ENCODE measurements around the gene ITPKB. TPM values are rescaled to one million over a fixed set of nuclear protein-coding genes. Genes with fewer than 3 reads are reported as not detected.

The ITPKB gene
- polyA plus RNA-seq, 1 experiment = 2.8 TPM

- DNase-seq (ENCODE audit: low read depth, low spot score) = no peak
- H3K27ac ChIP-seq (ENCODE audit: low read depth, low read length) = no peak overlapping the region
- TF ChIP-seq CTCF (IDR thresholded peaks at IDR 0.05; ENCODE audit: low read depth, low read length) = no peak
- ChIA-PET CTCF (no interaction called here), POLR2A (no interaction called here)
- H3K9me3 ChIP-seq (ENCODE audit: control insufficient read depth, insufficient read depth, low read length) = no peaks in the 10 kb centered on the region
- no peaks in the 10 kb centered on the region for H3K27me3 ChIP-seq (ENCODE audit: control insufficient read depth, insufficient read depth, low read length)
- no peak overlapping the region for H3K4me3 ChIP-seq (ENCODE audit: low read depth, low read length)
Measured at GRCh38 chr1:226719596-226720387, 19.3 kb downstream of the ITPKB start.

- TF ChIP-seq CTCF (IDR thresholded peaks at IDR 0.05; ENCODE audit: low read depth, low read length) = no peak
Measured at GRCh38 chr1:226717256-226717909, 21.7 kb downstream of the ITPKB start.

GRCh38 chr1:226716577-226716976, 22.5 kb downstream of the ITPKB start:
- TF ChIP-seq CTCF (IDR thresholded peaks at IDR 0.05; ENCODE audit: low read depth, low read length) = no peak
- ChIA-PET CTCF (no interaction called here), POLR2A (no interaction called here)
- DNase-seq (ENCODE audit: low read depth, low spot score) = no peak
- no peak overlapping the region for H3K27ac ChIP-seq (ENCODE audit: low read depth, low read length)
- H3K27me3 ChIP-seq (ENCODE audit: control insufficient read depth, insufficient read depth, low read length) = no peaks in the 10 kb centered on the region
- H3K4me3 ChIP-seq (ENCODE audit: low read depth, low read length) = no peak overlapping the region
- no peaks in the 10 kb centered on the region; the same call in 1 of the 2 replicates for H3K9me3 ChIP-seq (ENCODE audit: control insufficient read depth, insufficient read depth, low read length)

More at GRCh38 chr1:226717256-226717909, 21.7 kb downstream of the ITPKB start:
- Histone ChIP-seq H3K27ac (ENCODE audit: low read depth, low read length) (no peak overlapping the region), H3K4me3 (ENCODE audit: low read depth, low read length) (no peak overlapping the region), H3K27me3 (ENCODE audit: control insufficient read depth, insufficient read depth, low read length) (no peaks in the 10 kb centered on the region), H3K9me3 (ENCODE audit: control insufficient read depth, insufficient read depth, low read length) (no peaks in the 10 kb centered on the region; the same call in 1 of the 2 replicates)
- ChIA-PET CTCF (no interaction called here), POLR2A (no interaction called here)
- no peak for DNase-seq (ENCODE audit: low read depth, low spot score)

GRCh38 chr1:226714148-226714547, 24.9 kb downstream of the ITPKB start:
- Histone ChIP-seq H3K27me3 (ENCODE audit: control insufficient read depth, insufficient read depth, low read length) (no peaks in the 10 kb centered on the region), H3K27ac (ENCODE audit: low read depth, low read length) (no peak overlapping the region), H3K9me3 (ENCODE audit: control insufficient read depth, insufficient read depth, low read length) (no peaks in the 10 kb centered on the region; the same call in 1 of the 2 replicates), H3K4me3 (ENCODE audit: low read depth, low read length) (no peak overlapping the region)
- DNase-seq (ENCODE audit: low read depth, low spot score) = no peak
- ChIA-PET POLR2A (no interaction called here), CTCF (no interaction called here)
- TF ChIP-seq CTCF (IDR thresholded peaks at IDR 0.05; ENCODE audit: low read depth, low read length) = no peak
